Astrocyte (in vitro differentiated cells and primary cell): ENCODE results near the gene SLC10A4.

Source experiments
- EZH2 ChIP-seq: IDR thresholded peaks from 2 replicates; pipeline ENCODE4 v1.6.1; 2012; ENCODE audit warnings: mild to moderate bottlenecking, low read length, inconsistent platforms; ENCODE audit not compliant: insufficient read depth
- TF ChIP-seq, protein P1 (sequence below): IDR thresholded peaks from 2 replicates; pipeline ENCODE4 v1.5.1; 2011; ENCODE audit warnings: low read depth, mild to moderate bottlenecking, inconsistent platforms, low read length, moderate library complexity; ENCODE audit not compliant: insufficient read depth

DNA sequence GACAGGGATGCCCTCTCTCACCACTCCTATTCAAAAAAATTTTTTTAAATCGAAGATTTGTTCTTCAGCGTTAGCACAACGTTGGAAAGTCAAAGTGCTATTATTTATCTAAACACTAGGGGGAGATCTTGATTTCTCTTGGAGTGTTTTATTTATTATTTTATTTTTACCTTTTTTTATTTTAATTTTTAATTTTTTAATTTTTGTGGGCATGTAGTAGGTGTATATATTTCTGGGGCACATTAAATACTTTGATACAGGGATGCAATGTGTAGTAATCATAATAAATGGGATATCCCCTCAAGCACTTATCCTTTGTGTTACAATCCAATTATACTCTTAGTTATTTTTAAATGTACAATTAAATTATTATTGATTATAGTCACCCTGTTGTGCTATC lies 37.4 kb upstream of the SLC10A4 start:
- TF ChIP-seq, protein P1, sequence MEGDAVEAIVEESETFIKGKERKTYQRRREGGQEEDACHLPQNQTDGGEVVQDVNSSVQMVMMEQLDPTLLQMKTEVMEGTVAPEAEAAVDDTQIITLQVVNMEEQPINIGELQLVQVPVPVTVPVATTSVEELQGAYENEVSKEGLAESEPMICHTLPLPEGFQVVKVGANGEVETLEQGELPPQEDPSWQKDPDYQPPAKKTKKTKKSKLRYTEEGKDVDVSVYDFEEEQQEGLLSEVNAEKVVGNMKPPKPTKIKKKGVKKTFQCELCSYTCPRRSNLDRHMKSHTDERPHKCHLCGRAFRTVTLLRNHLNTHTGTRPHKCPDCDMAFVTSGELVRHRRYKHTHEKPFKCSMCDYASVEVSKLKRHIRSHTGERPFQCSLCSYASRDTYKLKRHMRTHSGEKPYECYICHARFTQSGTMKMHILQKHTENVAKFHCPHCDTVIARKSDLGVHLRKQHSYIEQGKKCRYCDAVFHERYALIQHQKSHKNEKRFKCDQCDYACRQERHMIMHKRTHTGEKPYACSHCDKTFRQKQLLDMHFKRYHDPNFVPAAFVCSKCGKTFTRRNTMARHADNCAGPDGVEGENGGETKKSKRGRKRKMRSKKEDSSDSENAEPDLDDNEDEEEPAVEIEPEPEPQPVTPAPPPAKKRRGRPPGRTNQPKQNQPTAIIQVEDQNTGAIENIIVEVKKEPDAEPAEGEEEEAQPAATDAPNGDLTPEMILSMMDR = peak; percentile 34
- TF ChIP-seq EZH2 = no peak
